ENCODE data around the gene OTULIN. TPM values are rescaled to one million over a fixed set of nuclear protein-coding genes. Genes with fewer than 3 reads are reported as not detected.

The OTULIN gene
- total and polyA plus RNA-seq, 2 of the 13 experiments (the other 11 are each of a cell fraction or from before 2014, with no cell fraction given) = 7.0 to 34.8 TPM

- Histone ChIP-seq H3K4me1 (ENCODE audit: insufficient read depth, low read length) (peaks cover 81% of the 10 kb centered on the region), H3K9ac (ENCODE audit: insufficient read depth, low read depth, low read length) (peak overlapping the region; percentile 11; the same call in 1 of the 2 replicates), H3K4me2 (ENCODE audit: low read depth, low read length) (peak overlapping the region; percentile 60), H2AFZ (ENCODE audit: low read length) (no peak overlapping the region), H3K79me2 (ENCODE audit: insufficient read depth, low read length) (peaks cover 83% of the 10 kb centered on the region), H3K27ac (ENCODE audit: extremely low read length, insufficient read depth, low read length) (peak overlapping the region; percentile 54), H3K9me3 (ENCODE audit: low read length) (no peaks in the 10 kb centered on the region), H3K4me3 (replicated peaks in 1 of 3; ENCODE audit: insufficient read depth in 1 of 3, low read depth in 2 of 3, low read length in 3 of 3) (no peak overlapping the region), H4K20me1 (ENCODE audit: insufficient read depth, low read length) (peaks cover 27% of the 10 kb centered on the region), H3K36me3 (replicated peaks in 1 of 2; ENCODE audit: control insufficient read depth in 1 of 2, insufficient read depth in 2 of 2, low read length in 2 of 2) (peaks cover 2 to 4% of the 10 kb centered on the region in 2 experiments; a peak in 2 of 5 replicates), H3K27me3 (ENCODE audit: control insufficient read depth in 1 of 2, insufficient read depth in 2 of 2, low read length in 2 of 2) (no peaks in the 10 kb centered on the region)
- in situ Hi-C loops (cut with HindIII; ENCODE audit: extremely low pct_ligation_motif_present, low pct_unique_long_range_greater_than_20kb) (no loop called here), intact Hi-C loops (cut with micrococcal nuclease; ENCODE audit: unreplicated experiment) (loop anchor here (10.0 kb wide), 1 partner anchor 523 kb away; the partner anchor contains the start of gene TRIO)
- no peak; the same call in 2 of the 3 replicates for ATAC-seq
- FAIRE-seq = peak; percentile 37
- 22% methylated on average over 5 of the region's 5 CpGs for WGBS (ENCODE audit: low lambda C conversion rate)
- DNase-seq (ENCODE audit: low spot score) = peak; percentile 18
- no TSS peak for BruUV-seq (replicated peaks)
- CTCF ChIA-PET (ENCODE audit: low intra/inter-chr PET ratio, low total read pairs) = no interaction called here
- POLR2A ChIA-PET = interaction anchor here (1.1 kb wide), 1 partner anchor 60 kb away, joined by 4 read pairs; no protein-coding TSS in a partner anchor
- TF ChIP-seq HIVEP1 (CRISPR knock-in tag; IDR thresholded peaks at IDR 0.05) (no peak), ZNF790 (CRISPR knock-in tag; IDR thresholded peaks at IDR 0.05; ENCODE audit: borderline replicate concordance) (no peak), GTF3A (CRISPR knock-in tag; conservative IDR thresholded peaks at IDR 0.05) (no peak), ZNF251 (CRISPR knock-in tag; IDR thresholded peaks at IDR 0.05) (no peak), PITX1 (CRISPR knock-in tag; IDR thresholded peaks at IDR 0.05) (no peak), NCOA2 (CRISPR knock-in tag; IDR thresholded peaks at IDR 0.05) (no peak), HNF4G (IDR thresholded peaks at IDR 0.05; ENCODE audit: borderline replicate concordance, low read depth, low read length) (no peak), HNF4G (CRISPR knock-in tag; IDR thresholded peaks at IDR 0.05; ENCODE audit: borderline replicate concordance, low read depth) (no peak), TARDBP (CRISPR knock-in tag; IDR thresholded peaks at IDR 0.05) (0 out of 2 replicates have a peak, but pooled peaks have one; percentile 25), ZNF383 (CRISPR knock-in tag; IDR thresholded peaks at IDR 0.05; ENCODE audit: borderline replicate concordance) (no peak), TBL1XR1 (IDR thresholded peaks at IDR 0.05; ENCODE audit: borderline replicate concordance, low read length, partially characterized antibody) (no peak), HMGA1 (CRISPR knock-in tag; conservative IDR thresholded peaks at IDR 0.05) (no peak), MLXIP (CRISPR knock-in tag; IDR thresholded peaks at IDR 0.05; ENCODE audit: borderline replicate concordance) (no peak), MBD4 (IDR thresholded peaks at IDR 0.05; ENCODE audit: borderline replicate concordance, low read length) (no peak), ATRX (CRISPR knock-in tag; IDR thresholded peaks at IDR 0.05; ENCODE audit: borderline replicate concordance) (no peak), ASH2L (IDR thresholded peaks at IDR 0.05; ENCODE audit: insufficient read length, low read depth, low read length) (peak; percentile 25), ZNF605 (CRISPR knock-in tag; IDR thresholded peaks at IDR 0.05) (no peak), GATAD2A (CRISPR knock-in tag; IDR thresholded peaks at IDR 0.05) (peak; percentile 22; the same call in 1 of the 2 replicates), EED (CRISPR knock-in tag; IDR thresholded peaks at IDR 0.05) (no peak), NCOA5 (CRISPR knock-in tag; IDR thresholded peaks at IDR 0.05) (no peak)
- TF ChIP-seq, protein P1, sequence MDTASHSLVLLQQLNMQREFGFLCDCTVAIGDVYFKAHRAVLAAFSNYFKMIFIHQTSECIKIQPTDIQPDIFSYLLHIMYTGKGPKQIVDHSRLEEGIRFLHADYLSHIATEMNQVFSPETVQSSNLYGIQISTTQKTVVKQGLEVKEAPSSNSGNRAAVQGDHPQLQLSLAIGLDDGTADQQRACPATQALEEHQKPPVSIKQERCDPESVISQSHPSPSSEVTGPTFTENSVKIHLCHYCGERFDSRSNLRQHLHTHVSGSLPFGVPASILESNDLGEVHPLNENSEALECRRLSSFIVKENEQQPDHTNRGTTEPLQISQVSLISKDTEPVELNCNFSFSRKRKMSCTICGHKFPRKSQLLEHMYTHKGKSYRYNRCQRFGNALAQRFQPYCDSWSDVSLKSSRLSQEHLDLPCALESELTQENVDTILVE (CRISPR knock-in tag; IDR thresholded peaks at IDR 0.05) = no peak
- TF ChIP-seq, protein P2, sequence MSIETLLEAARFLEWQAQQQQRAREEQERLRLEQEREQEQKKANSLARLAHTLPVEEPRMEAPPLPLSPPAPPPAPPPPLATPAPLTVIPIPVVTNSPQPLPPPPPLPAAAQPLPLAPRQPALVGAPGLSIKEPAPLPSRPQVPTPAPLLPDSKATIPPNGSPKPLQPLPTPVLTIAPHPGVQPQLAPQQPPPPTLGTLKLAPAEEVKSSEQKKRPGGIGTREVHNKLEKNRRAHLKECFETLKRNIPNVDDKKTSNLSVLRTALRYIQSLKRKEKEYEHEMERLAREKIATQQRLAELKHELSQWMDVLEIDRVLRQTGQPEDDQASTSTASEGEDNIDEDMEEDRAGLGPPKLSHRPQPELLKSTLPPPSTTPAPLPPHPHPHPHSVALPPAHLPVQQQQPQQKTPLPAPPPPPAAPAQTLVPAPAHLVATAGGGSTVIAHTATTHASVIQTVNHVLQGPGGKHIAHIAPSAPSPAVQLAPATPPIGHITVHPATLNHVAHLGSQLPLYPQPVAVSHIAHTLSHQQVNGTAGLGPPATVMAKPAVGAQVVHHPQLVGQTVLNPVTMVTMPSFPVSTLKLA (IDR thresholded peaks at IDR 0.05) = no peak
Observed at GRCh38 chr5:14668181-14668591, 3.7 kb downstream of the OTULIN start.

All from HepG2 (cell line).